Peyer's patch (tissue), 4 donors: ENCODE data around the gene HDAC4.

Experiments
- CTCF ChIP-seq, 6 experiments: fragments of 450-650 bp in 4 of 6; fragments of 200-600 bp in 2 of 6; sonication (generic) in 1 of 6; IDR thresholded peaks; one replicate each; pipeline ENCODE4 v1.5.1; 2017 to 2019; ENCODE audit warnings: antibody characterized with exemption in 6 of 6, mild to moderate bottlenecking in 3 of 6, moderate library complexity in 1 of 6
- POLR2A ChIP-seq, 2 donors: fragments of 450-650 bp; IDR thresholded peaks; one replicate each; pipeline ENCODE4 v1.5.1; 2017; ENCODE audit warnings: antibody characterized with exemption in 2 of 2, mild to moderate bottlenecking in 2 of 2, moderate library complexity in 2 of 2

GRCh38 chr2:239166201-239166834, 234.5 kb downstream of the HDAC4 start:
- TF ChIP-seq CTCF (IDR thresholded peaks at IDR 0.05): no peak
- no peak for TF ChIP-seq POLR2A (IDR thresholded peaks at IDR 0.05)
